Astrocyte (in vitro differentiated cells and primary cell): ENCODE measurements around the gene RAD51B. TPM values are rescaled to one million over a fixed set of nuclear protein-coding genes. Genes with fewer than 3 reads are reported as not detected.

Experiments
- DNase-seq: peaks from one replicate; pipeline ENCODE4 v3.0.0-alpha.2; 2010; ENCODE audit warnings: low read depth
- FAIRE-seq: peaks from 2 replicates; lab custom pipeline; 2011; peaks lifted over from hg19 to GRCh38; lab: Jason Lieb, UNC
- H2AFZ ChIP-seq: 2 replicates; pipeline ENCODE4 v1.6.0; 2012; ENCODE audit warnings: low read depth, low read length, inconsistent platforms
- H3K27ac ChIP-seq: 2 replicates; pipeline ENCODE4 v1.5.1; 2011; ENCODE audit warnings: low read depth, low read length, inconsistent platforms
- H3K27me3 ChIP-seq: 2 replicates; pipeline ENCODE4 v1.6.0; 2011; ENCODE audit warnings: low read length, inconsistent platforms; ENCODE audit not compliant: insufficient read depth
- H3K36me3 ChIP-seq: 2 replicates; pipeline ENCODE4 v1.5.1; 2011; ENCODE audit warnings: low read length, inconsistent platforms; ENCODE audit not compliant: insufficient read depth
- H3K4me1 ChIP-seq: 2 replicates; pipeline ENCODE4 v1.5.1; 2011; ENCODE audit warnings: low read length, inconsistent platforms; ENCODE audit not compliant: insufficient read depth
- H3K4me2 ChIP-seq: 2 replicates; pipeline ENCODE4 v1.6.0; 2012; ENCODE audit warnings: low read length, inconsistent platforms
- H3K4me3 ChIP-seq: 2 replicates; pipeline ENCODE4 v1.5.1; 2011; ENCODE audit warnings: low read depth, mild to moderate bottlenecking, low read length, inconsistent platforms; ENCODE audit not compliant: insufficient read depth
- H3K79me2 ChIP-seq: 2 replicates; pipeline ENCODE4 v1.6.0; 2012; ENCODE audit warnings: mild to moderate bottlenecking, low read length, inconsistent platforms; ENCODE audit not compliant: insufficient read depth
- H3K9ac ChIP-seq: 2 replicates; pipeline ENCODE4 v1.6.0; 2012; ENCODE audit warnings: mild to moderate bottlenecking, low read length, inconsistent platforms
- H3K9me3 ChIP-seq: 2 replicates; pipeline ENCODE4 v1.5.1; 2012; ENCODE audit warnings: low read depth, mild to moderate bottlenecking, low read length, inconsistent platforms; ENCODE audit not compliant: insufficient read depth
- H4K20me1 ChIP-seq: 2 replicates; pipeline ENCODE4 v1.6.0; 2012; ENCODE audit warnings: low read length, inconsistent platforms; ENCODE audit not compliant: insufficient read depth
- H3K27ac Mint-ChIP-seq: one replicate; pipeline ENCODE4 v1.8.0; 2021; ENCODE audit warnings: mild to moderate bottlenecking, mixed read lengths; ENCODE audit not compliant: unreplicated experiment
- H3K27me3 Mint-ChIP-seq: one replicate; pipeline ENCODE4 v1.8.0; 2021; ENCODE audit warnings: low read depth, mixed read lengths; ENCODE audit not compliant: unreplicated experiment
- H3K36me3 Mint-ChIP-seq: one replicate; pipeline ENCODE4 v1.8.0; 2021; ENCODE audit warnings: low read depth, mixed read lengths; ENCODE audit not compliant: unreplicated experiment
- H3K4me1 Mint-ChIP-seq: one replicate; pipeline ENCODE4 v1.8.0; 2021; ENCODE audit warnings: low read depth, mixed read lengths; ENCODE audit not compliant: unreplicated experiment
- H3K4me3 Mint-ChIP-seq: one replicate; pipeline ENCODE4 v1.8.0; 2021; ENCODE audit warnings: mild to moderate bottlenecking, moderate library complexity, mixed read lengths; ENCODE audit not compliant: unreplicated experiment
- H3K9me3 Mint-ChIP-seq: one replicate; pipeline ENCODE4 v1.8.0; 2021; ENCODE audit warnings: mild to moderate bottlenecking, mixed read lengths; ENCODE audit not compliant: unreplicated experiment
- CTCF ChIP-seq: IDR thresholded peaks from 2 replicates; pipeline ENCODE4 v1.5.1; 2011; ENCODE audit warnings: low read depth, mild to moderate bottlenecking, inconsistent platforms, low read length, moderate library complexity; ENCODE audit not compliant: insufficient read depth
- EZH2 ChIP-seq: IDR thresholded peaks from 2 replicates; pipeline ENCODE4 v1.6.1; 2012; ENCODE audit warnings: mild to moderate bottlenecking, low read length, inconsistent platforms; ENCODE audit not compliant: insufficient read depth
- total RNA-seq: library from RNA; stranded (reverse); gene quantifications from 2 replicates; pipeline ENCODE4 v1.2.1, GENCODE V29; 2021

RAD51B gene
- total RNA-seq, 1 donor from 2014 or later = 10.8 TPM

GRCh38 chr14:67942080-67942710 lies 122.6 kb downstream of the RAD51B start:
- H3K4me1 ChIP-seq = peaks cover 20% of the 10 kb centered on the region
- H3K4me3 ChIP-seq = no peak overlapping the region
- H3K4me2 ChIP-seq = no peak overlapping the region
- no peaks in the 10 kb centered on the region for H3K36me3 ChIP-seq
- Mint-ChIP-seq H3K36me3 (no peaks in the 10 kb centered on the region), H3K4me1 (peaks cover 29% of the 10 kb centered on the region), H3K4me3 (no peak overlapping the region), H3K9me3 (no peaks in the 10 kb centered on the region), H3K27me3 (no peaks in the 10 kb centered on the region), H3K27ac (no peak overlapping the region)
- H3K9me3 ChIP-seq = no peaks in the 10 kb centered on the region
- no peak for DNase-seq
- TF ChIP-seq EZH2 (no peak), CTCF (no peak)
- no peak overlapping the region for H2AFZ ChIP-seq
- no peak for FAIRE-seq
- no peaks in the 10 kb centered on the region for H3K79me2 ChIP-seq
- H3K27me3 ChIP-seq = no peaks in the 10 kb centered on the region
- no peaks in the 10 kb centered on the region for H4K20me1 ChIP-seq
- no peak overlapping the region for H3K27ac ChIP-seq
- no peak overlapping the region for H3K9ac ChIP-seq

GRCh38 chr14:67943947-67944346 lies 124.4 kb downstream of the RAD51B start:
- H3K4me3 ChIP-seq = no peak overlapping the region
- no peaks in the 10 kb centered on the region for H3K79me2 ChIP-seq
- TF ChIP-seq CTCF (peak; percentile 82), EZH2 (no peak)
- no peak overlapping the region for H3K9ac ChIP-seq
- Mint-ChIP-seq H3K4me3 (no peak overlapping the region), H3K9me3 (no peaks in the 10 kb centered on the region), H3K4me1 (peaks cover 29% of the 10 kb centered on the region), H3K27ac (no peak overlapping the region), H3K36me3 (no peaks in the 10 kb centered on the region), H3K27me3 (no peaks in the 10 kb centered on the region)
- no peaks in the 10 kb centered on the region for H4K20me1 ChIP-seq
- no peaks in the 10 kb centered on the region for H3K36me3 ChIP-seq
- peak; percentile 80 for FAIRE-seq
- H3K4me2 ChIP-seq = no peak overlapping the region
- no peaks in the 10 kb centered on the region for H3K27me3 ChIP-seq
- H3K9me3 ChIP-seq = no peaks in the 10 kb centered on the region
- DNase-seq = peak; percentile 82
- H2AFZ ChIP-seq = no peak overlapping the region
- H3K4me1 ChIP-seq = peaks cover 20% of the 10 kb centered on the region
- H3K27ac ChIP-seq = peak overlapping the region; percentile 23

- H3K27ac ChIP-seq = no peak overlapping the region
- Mint-ChIP-seq H3K4me3 (no peak overlapping the region), H3K9me3 (peaks cover 3% of the 10 kb centered on the region), H3K27me3 (no peaks in the 10 kb centered on the region), H3K4me1 (peaks cover 29% of the 10 kb centered on the region), H3K27ac (peak overlapping the region; percentile 67), H3K36me3 (no peaks in the 10 kb centered on the region)
- no peaks in the 10 kb centered on the region for H3K27me3 ChIP-seq
- no peak overlapping the region for H3K4me3 ChIP-seq
- DNase-seq (no peak), FAIRE-seq (no peak)
- TF ChIP-seq CTCF (no peak), EZH2 (no peak)
- no peak overlapping the region for H2AFZ ChIP-seq
- H4K20me1 ChIP-seq = no peaks in the 10 kb centered on the region
- no peak overlapping the region for H3K4me2 ChIP-seq
- no peak overlapping the region for H3K9ac ChIP-seq
- no peaks in the 10 kb centered on the region for H3K79me2 ChIP-seq
- H3K4me1 ChIP-seq = peaks cover 20% of the 10 kb centered on the region
- no peaks in the 10 kb centered on the region for H3K36me3 ChIP-seq
- H3K9me3 ChIP-seq = no peaks in the 10 kb centered on the region
Observed at GRCh38 chr14:67944605-67945004, 125.0 kb downstream of the RAD51B start.
